Endothelial cell of umbilical vein (primary cell): ENCODE results near the gene ANO9. TPM values are rescaled to one million over a fixed set of nuclear protein-coding genes. Genes with fewer than 3 reads are reported as not detected.

Source experiments
- BruUV-seq: library from RNA; stranded (reverse); fragments of 400-500 nt; replicated peaks from 2 replicates; lab custom pipeline; 2021; lab: Mats Ljungman, UMichigan
- CTCF ChIA-PET: fragments of 300-600, 350-600 bp; sonication (Branson Sonifier 250); formaldehyde crosslinking; loops from one replicate; lab custom pipeline; 2021; ENCODE audit warnings: antibody characterized with exemption, inconsistent platforms; lab: Charles Lee
- POLR2A ChIA-PET: fragments of 300-600, 350-600 bp; sonication (Branson Sonifier 250); formaldehyde crosslinking; loops from one replicate; lab custom pipeline; 2021; ENCODE audit warnings: antibody characterized with exemption, inconsistent platforms; lab: Charles Lee
- DNase-seq: peaks from one replicate; pipeline ENCODE4 v3.0.0-alpha.2; 2011; ENCODE audit warnings: low read depth, low spot score
- FAIRE-seq: peaks from 2 replicates; lab custom pipeline; 2011; peaks lifted over from hg19 to GRCh38; lab: Jason Lieb, UNC
- H2AFZ ChIP-seq: 2 replicates; pipeline ENCODE4 v1.6.0; 2012; ENCODE audit warnings: low read depth, low read length, control low read depth, inconsistent platforms
- H3K27ac ChIP-seq: 2 replicates; pipeline ENCODE4 v1.5.1; 2011; ENCODE audit warnings: low read depth, mild to moderate bottlenecking, control low read depth, low read length, moderate library complexity; ENCODE audit not compliant: insufficient read depth
- H3K27me3 ChIP-seq, 2 experiments: 2 replicates each; pipeline versions ENCODE4 v1.6.0 to v1.6.1; 2011; ENCODE audit warnings: low read length in 2 of 2, mixed read lengths in 1 of 2; ENCODE audit not compliant: control insufficient read depth in 2 of 2, insufficient read depth in 2 of 2
- H3K36me3 ChIP-seq, 2 experiments: 2 replicates in 1 of 2; 3 replicates in 1 of 2; pipeline ENCODE4 v1.5.1; 2011; ENCODE audit warnings: low read length in 2 of 2, mild to moderate bottlenecking in 1 of 2, moderate library complexity in 1 of 2; ENCODE audit not compliant: control insufficient read depth in 2 of 2, insufficient read depth in 2 of 2; ENCODE audit errors: extremely low read depth in 1 of 2
- H3K4me1 ChIP-seq: 3 replicates; pipeline ENCODE4 v1.5.1; 2011; ENCODE audit warnings: mild to moderate bottlenecking, low read length; ENCODE audit not compliant: control insufficient read depth, insufficient read depth; ENCODE audit errors: extremely low read depth
- H3K4me2 ChIP-seq: 2 replicates; pipeline ENCODE4 v1.6.1; 2011; ENCODE audit warnings: low read length, control low read depth, mixed read lengths; ENCODE audit not compliant: insufficient read depth
- H3K4me3 ChIP-seq, 3 experiments: fragments of 200-600 bp in 1 of 3; sonication (generic), shearing (Covaris generic) in 1 of 3; replicated peaks in 1 of 3; 2 replicates each; pipeline ENCODE4 v1.5.1; 2011 to 2016; ENCODE audit warnings: control low read depth in 3 of 3, low read length in 3 of 3, mild to moderate bottlenecking in 2 of 3, inconsistent platforms in 1 of 3, low read depth in 1 of 3, moderate library complexity in 1 of 3; ENCODE audit not compliant: insufficient read depth in 1 of 3
- H3K79me2 ChIP-seq: 2 replicates; pipeline ENCODE4 v1.6.0; 2012; ENCODE audit warnings: low read length, inconsistent platforms; ENCODE audit not compliant: control insufficient read depth, insufficient read depth
- H3K9ac ChIP-seq: replicated peaks from 2 replicates; pipeline ENCODE3; 2011; ENCODE audit warnings: low read length, control low read depth; ENCODE audit not compliant: insufficient read depth; ENCODE audit errors: extremely low read depth
- H3K9me1 ChIP-seq: replicated peaks from 3 replicates; pipeline ENCODE4 v1.6.0; 2011; ENCODE audit warnings: mild to moderate bottlenecking, low read length; ENCODE audit not compliant: control insufficient read depth, insufficient read depth; ENCODE audit errors: extremely low read depth
- H3K9me3 ChIP-seq: replicated peaks from 2 replicates; pipeline ENCODE4 v1.5.1; 2012; ENCODE audit warnings: low read length, inconsistent platforms; ENCODE audit not compliant: control insufficient read depth, insufficient read depth
- H4K20me1 ChIP-seq: replicated peaks from 2 replicates; pipeline ENCODE3; 2011; ENCODE audit warnings: mild to moderate bottlenecking, low read length; ENCODE audit not compliant: control insufficient read depth, insufficient read depth; ENCODE audit errors: extremely low read depth
- CTCF ChIP-seq, 2 donors: IDR thresholded peaks; 1 replicate in 1 of 2; 2 replicates in 1 of 2; pipeline ENCODE4 v1.5.1; 2011; ENCODE audit warnings: low read length in 2 of 2, mild to moderate bottlenecking in 2 of 2, moderate library complexity in 2 of 2, control low read depth in 1 of 2, inconsistent platforms in 1 of 2, low read depth in 1 of 2; ENCODE audit not compliant: insufficient read depth in 1 of 2; ENCODE audit errors: extremely low read depth in 1 of 2
- EZH2 ChIP-seq: IDR thresholded peaks from 2 replicates; pipeline ENCODE4 v1.6.1; 2012; ENCODE audit warnings: borderline replicate concordance, low read depth, mild to moderate bottlenecking, moderate library complexity, low read length, inconsistent platforms; ENCODE audit not compliant: severe bottlenecking
- GATA2 ChIP-seq: IDR thresholded peaks from 2 replicates; pipeline ENCODE4 v1.7.0; 2011; ENCODE audit warnings: low read depth, mild to moderate bottlenecking, moderate library complexity, mixed read lengths, low read length; ENCODE audit not compliant: insufficient read length, insufficient read depth
- MAX ChIP-seq: IDR thresholded peaks from 2 replicates; pipeline ENCODE4 v1.6.1; 2011; ENCODE audit not compliant: insufficient read depth, insufficient read length
- MYC ChIP-seq: IDR thresholded peaks from one replicate; pipeline ENCODE4 v1.6.1; 2011; ENCODE audit warnings: mild to moderate bottlenecking, low read depth, low read length
- POLR2A ChIP-seq: IDR thresholded peaks from 2 replicates; pipeline ENCODE4 v1.6.1; 2012; ENCODE audit warnings: low read depth, mild to moderate bottlenecking, control low read depth, low read length
- POLR2AphosphoS5 ChIP-seq: IDR thresholded peaks from 2 replicates; pipeline ENCODE4 v1.6.1; 2012; ENCODE audit warnings: low read depth, mild to moderate bottlenecking, control low read depth, low read length, moderate library complexity; ENCODE audit not compliant: insufficient read depth
- dilution Hi-C: fragments of 300-500 bp; cut with MboI; formaldehyde crosslinking; loops from one replicate; pipeline ENCODE4 v1.15.0; 2019; ENCODE audit warnings: low sequenced_read_pairs; ENCODE audit not compliant: extremely low pct_ligation_motif_present
- intact Hi-C: fragments of 100-400 bp; cut with micrococcal nuclease; formaldehyde crosslinking; loops from one replicate; pipeline ENCODE4 v1.10.0; 2022
- polyA plus RNA-seq, 4 experiments: library from polyadenylated mRNA; depleted of rRNA in 3 of 4; stranded (reverse) in 3 of 4; unstranded in 1 of 4; fragments of >200 nt; gene quantifications; 2 replicates each; pipeline versions ENCODE4 v1.2.1 to v1.2.3, GENCODE V29; 2011 to 2012; ENCODE audit warnings: missing spikeins in 1 of 4
- total RNA-seq: library from RNA; stranded (reverse); gene quantifications from 2 replicates; pipeline ENCODE4 v1.2.3, GENCODE V29; 2021

Gene ANO9
- total and polyA plus RNA-seq, 2 donors (not counting 3 experiments of a cell fraction or from before 2014, with no cell fraction given) = 0.23 TPM; not detected in 1

GRCh38 chr11:370070-370941 is 71.5 kb downstream of the ANO9 start:
- no peak overlapping the region for H2AFZ ChIP-seq
- H3K27ac ChIP-seq = no peak overlapping the region
- H3K27me3 ChIP-seq = peaks cover 17 to 20% of the 10 kb centered on the region in 2 experiments
- dilution Hi-C loops (no loop called here), intact Hi-C loops (loop anchor here (2.0 kb wide), 1 partner anchor 78 kb away; no protein-coding TSS in a partner anchor)
- no peaks in the 10 kb centered on the region for H3K79me2 ChIP-seq
- no peak overlapping the region for H3K9ac ChIP-seq
- no peak overlapping the region for H3K4me2 ChIP-seq
- ChIA-PET POLR2A (no interaction called here), CTCF (interaction anchor here (1.2 to 1.6 kb wide), 2 partner anchors 27 to 120 kb away, joined by 3 to 7 read pairs; no protein-coding TSS in a partner anchor)
- H4K20me1 ChIP-seq = no peaks in the 10 kb centered on the region
- no peaks in the 10 kb centered on the region for H3K36me3 ChIP-seq
- DNase-seq (no peak), FAIRE-seq (no peak)
- H3K9me3 ChIP-seq = no peaks in the 10 kb centered on the region
- H3K9me1 ChIP-seq = no peaks in the 10 kb centered on the region
- BruUV-seq = no TSS peak
- no peak for TF ChIP-seq POLR2A
- TF ChIP-seq MYC = no peak
- TF ChIP-seq MAX = no peak
- TF ChIP-seq GATA2 = no peak
- no peak for TF ChIP-seq CTCF (IDR thresholded peaks at IDR 0.05; ENCODE audit: extremely low read depth in 1 of 2, insufficient read depth in 1 of 2, low read depth in 1 of 2, low read length in 2 of 2)
- TF ChIP-seq EZH2 = peak; percentile 72
- no peak for TF ChIP-seq POLR2AphosphoS5
- peak overlapping the region in 1 of 3 experiments; percentile 16 for H3K4me3 ChIP-seq
- H3K4me1 ChIP-seq = no peaks in the 10 kb centered on the region
